Dermis microvascular lymphatic vessel endothelial cell (primary cell): ENCODE data around the gene PICK1. TPM values are rescaled to one million over a fixed set of nuclear protein-coding genes. Genes with fewer than 3 reads are reported as not detected.

Experiments used
- DNase-seq, 2 donors: peaks; one replicate each; pipeline versions ENCODE4 v3.0.0 to v3.0.0-alpha.2; 2010; ENCODE audit warnings: low read depth in 2 of 2
- total RNA-seq: library from RNA; depleted of rRNA; stranded (reverse); fragments of >200 nt; gene quantifications from 2 replicates; pipeline ENCODE4 v1.2.1, GENCODE V29; 2014

Gene PICK1
- total RNA-seq: 6.5 and 11.5 TPM in 2 replicates

DNA sequence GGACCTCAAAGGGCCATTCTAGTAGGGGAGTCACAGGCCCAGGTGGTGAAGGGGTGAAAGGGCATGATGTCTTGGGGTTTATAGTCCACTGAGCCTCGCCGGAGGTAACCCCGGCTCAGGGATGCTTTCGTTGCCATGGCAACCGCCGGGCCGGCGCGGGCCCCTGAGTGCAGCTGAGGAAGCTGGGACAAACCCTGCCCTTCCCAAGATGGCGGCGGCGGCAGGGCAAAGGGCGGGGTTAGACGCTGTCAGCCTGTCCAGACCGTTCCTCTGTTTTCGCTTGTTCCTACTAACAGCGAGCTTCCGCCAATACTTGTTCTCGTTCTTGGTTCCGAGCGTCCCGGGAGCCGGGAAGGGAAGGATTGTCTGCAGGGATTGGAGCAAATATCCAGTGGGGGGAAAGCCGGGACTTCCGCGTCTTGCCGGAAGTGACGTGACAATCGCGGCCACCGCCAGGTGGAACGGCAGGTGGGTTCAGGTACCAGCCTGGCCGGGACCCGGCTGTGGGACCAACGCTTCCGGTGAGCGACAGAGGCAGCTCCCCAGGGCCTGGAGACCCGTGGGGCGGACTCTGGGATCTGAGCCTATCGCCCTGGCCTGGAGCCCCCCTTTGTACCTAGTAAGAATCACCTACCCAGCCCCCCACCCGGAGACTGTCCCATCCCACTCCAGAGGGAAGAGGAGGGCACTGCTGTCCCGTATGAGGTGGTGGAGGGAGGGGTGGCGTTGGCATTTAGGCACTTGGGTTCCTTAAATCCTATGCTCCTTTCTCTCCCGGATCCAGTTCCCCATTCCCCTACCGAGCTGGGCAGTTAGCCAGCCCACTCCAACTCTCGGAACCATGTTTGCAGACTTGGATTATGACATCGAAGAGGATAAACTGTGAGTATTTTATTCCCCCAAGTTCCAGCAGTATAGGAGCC, at the start of gene PICK1:
TSS of gene PICK1 (plus strand) at position 436 of the 923 bp plus-strand sequence. CDS start at position 842, 406 bp downstream.
- DNase-seq: peak; percentile 84

GRCh38 chr22:38009000-38009806, 48.0 kb upstream of the PICK1 start:
- DNase-seq: no peak

- DNase-seq: peak; percentile 65 to 72
Observed at GRCh38 chr22:38012604-38013072, 44.6 kb upstream of the PICK1 start.

- no peak for DNase-seq
Observed at GRCh38 chr22:38014083-38014482, 43.1 kb upstream of the PICK1 start.

DNA sequence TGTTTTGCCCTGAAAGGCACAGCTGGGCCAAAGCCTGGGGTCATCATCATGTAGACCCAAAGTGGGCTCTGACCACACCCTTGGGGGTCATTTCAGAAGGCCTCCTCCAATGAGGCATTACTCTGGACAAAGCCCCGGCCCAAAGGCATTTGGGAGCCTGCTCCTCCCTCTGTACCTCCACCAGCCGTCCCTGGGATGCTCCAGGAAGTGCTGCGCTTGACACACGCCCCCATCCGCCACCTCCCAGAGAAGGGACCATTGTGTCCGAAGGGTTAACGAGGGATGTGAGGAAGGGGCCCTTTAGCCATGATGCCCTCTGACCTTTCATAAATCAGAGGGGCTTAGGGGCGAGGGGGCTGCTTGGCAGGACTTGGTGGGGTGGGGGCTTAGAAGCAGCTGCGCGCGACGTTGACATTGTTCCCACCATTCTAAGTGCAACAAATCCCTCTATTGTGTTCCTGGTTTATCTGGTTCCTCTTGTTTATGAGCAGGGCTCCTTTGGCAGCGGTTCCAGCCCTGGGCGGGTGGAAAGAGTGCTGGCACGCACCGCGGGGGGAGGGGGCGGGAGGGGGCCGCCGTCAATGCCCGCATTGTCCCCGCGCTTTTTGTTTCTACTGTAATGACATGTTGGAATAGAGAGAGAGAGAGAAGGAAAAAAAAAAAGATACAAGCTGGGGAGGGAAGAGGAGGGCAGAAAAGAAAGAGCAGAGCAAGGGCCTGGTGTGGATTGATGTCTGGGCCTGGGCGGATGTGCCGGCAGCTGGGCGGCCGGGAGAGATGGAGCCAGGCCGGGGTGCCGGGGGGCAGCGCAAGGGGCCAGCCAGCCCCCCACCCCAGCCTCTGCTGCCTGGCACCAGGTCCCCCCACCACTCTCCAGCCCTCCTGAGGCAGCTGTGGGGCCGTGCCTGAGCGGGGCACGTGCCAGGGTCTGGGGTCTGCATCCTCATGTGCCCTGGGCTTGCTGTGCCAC, 40.7 kb upstream of the PICK1 start:
- DNase-seq: peak; percentile 74 to 79

- DNase-seq: peak in 1 of 2 donors; percentile 53
Observed at GRCh38 chr22:38017272-38017920, 39.8 kb upstream of the PICK1 start.

DNA sequence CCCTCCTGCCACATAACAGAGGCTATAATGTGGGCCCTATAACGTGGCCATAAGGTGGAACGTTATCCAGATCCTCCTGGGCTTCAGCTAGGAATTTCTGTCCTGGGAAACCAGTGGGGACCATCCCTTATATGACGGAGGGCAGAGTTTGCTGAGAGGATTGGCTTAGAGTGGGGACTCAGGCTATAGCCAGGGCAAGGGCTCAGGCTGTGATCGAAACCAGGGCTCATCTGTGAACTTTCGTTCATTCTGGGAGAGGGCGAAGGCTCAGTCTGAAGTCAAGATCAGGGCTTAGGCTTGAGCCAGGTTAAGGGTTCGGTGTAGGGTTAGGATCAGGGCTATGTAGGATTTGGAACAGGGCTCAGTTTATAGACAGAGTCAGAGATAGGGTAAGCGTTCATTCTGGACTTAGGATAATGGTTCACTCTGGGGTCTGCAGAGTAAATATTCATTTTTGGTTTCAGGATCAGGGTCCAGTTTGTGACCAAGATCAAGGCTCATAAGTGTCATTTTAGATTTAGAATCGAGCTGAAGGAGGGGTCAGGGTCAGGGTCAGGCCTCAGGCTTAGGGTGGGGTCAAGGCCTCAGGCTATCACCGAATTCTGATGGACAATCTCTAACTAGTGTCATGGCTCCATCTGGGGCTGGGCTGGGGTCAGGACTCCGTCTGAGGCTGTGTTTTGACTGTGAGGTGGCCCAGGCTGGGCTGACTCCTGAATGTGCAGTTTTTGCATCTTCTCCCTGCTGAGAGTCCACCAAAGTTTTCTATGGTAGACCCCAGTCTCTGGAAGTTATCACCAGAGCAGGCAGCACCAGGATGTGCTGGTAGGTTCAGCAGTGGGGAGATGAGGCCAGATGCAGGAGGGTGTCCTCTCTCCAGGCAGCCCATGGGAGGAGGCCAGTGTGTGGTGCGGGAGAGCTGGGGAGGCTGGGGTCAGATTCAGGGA, 39.0 kb upstream of the PICK1 start:
- DNase-seq: no peak

GRCh38 chr22:38018938-38019827, 38.0 kb upstream of the PICK1 start:
- no peak for DNase-seq

DNA sequence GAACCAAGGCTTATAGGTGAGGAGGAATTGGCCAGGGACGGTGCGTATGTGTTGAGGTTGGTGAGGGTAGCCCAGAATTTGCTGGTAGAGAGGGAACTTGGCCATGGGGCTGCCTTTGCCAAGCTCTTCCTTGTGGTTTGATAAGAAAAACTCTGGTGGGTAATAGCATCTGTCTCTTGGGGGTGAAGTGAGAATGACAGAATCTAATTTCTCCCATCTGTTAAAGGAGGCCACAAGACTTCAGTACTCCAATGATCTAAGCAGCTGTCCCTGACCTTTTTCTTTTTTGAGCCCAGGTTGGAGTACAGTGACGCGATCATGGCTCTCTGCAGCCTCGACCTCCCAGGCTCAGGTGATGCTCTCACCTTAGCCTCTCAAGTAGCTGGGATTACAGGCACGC, 36.0 kb upstream of the PICK1 start:
- no peak for DNase-seq

GRCh38 chr22:38023045-38023444, 34.2 kb upstream of the PICK1 start:
- no peak for DNase-seq

GRCh38 chr22:38025514-38025913, 31.7 kb upstream of the PICK1 start:
- DNase-seq: no peak

DNA sequence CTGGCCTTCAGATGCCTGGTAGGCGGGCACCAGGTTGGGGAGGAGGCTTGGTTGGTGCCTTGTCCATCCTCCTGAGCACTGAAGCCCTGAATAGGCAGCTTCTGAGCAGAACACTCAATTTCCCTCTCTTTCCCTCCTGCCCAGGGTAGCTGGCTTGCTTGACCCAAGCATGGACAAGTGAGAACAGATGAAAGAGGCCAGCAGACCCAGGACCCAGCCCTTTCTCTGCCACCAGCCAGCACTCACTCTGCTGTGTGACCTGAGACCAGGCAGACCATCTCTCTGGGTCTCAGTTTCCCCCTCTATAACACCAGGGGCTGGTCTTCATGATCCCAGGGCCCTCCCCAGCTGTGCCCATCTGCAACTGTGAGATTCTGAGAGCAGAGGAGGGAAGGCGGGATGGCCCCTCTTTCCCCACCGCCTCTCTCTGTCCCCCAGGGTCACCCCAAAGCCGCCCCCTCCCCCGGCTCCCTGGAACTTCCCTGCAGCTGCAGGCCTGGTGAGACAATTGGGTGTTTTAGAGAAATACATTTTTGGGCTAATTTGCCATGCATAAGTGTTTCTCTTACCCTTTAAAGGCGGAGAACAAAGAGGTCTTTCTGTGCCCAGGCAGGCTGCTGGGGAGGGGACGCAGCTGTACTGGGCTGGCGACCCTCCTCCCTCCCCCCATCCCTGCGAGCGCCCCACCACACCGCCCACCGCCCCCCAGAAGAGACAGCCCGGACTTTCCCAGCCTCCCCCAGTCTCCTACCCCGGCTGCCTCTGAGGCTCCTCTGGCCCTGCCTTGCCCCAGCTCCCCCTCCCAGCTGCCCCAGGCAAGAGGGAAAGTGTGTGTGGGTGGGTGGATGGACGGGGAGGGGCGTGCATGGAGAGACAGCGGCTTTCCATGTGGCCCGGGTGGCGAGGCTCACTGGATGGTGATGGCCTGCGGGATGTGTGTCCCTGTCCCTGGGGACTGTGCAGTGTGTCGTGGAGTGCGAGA, 30.8 kb upstream of the PICK1 start:
- no peak for DNase-seq

DNA sequence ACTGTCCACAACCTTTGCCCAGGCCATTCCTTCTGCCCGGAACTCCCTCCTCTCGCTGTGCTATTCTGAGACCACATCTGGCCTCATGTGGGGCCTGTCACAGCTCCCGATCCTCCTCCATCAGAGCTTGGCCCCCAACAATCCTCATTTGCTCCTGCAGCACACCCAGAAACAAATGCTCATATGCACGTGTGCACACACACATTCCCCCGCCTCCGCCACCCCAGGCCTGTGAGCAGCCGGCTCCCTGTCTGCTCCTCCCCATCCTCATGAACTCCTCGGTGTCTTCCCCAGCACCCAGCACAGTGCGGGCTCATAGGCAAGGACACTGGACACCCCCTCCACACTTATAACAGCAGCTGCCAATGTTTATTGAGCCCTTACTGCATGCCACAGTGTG, 29.7 kb upstream of the PICK1 start:
- DNase-seq: no peak

- no peak for DNase-seq
Observed at GRCh38 chr22:38028344-38029130, 28.7 kb upstream of the PICK1 start.

GRCh38 chr22:38029370-38029769, 27.8 kb upstream of the PICK1 start:
- no peak for DNase-seq

DNA sequence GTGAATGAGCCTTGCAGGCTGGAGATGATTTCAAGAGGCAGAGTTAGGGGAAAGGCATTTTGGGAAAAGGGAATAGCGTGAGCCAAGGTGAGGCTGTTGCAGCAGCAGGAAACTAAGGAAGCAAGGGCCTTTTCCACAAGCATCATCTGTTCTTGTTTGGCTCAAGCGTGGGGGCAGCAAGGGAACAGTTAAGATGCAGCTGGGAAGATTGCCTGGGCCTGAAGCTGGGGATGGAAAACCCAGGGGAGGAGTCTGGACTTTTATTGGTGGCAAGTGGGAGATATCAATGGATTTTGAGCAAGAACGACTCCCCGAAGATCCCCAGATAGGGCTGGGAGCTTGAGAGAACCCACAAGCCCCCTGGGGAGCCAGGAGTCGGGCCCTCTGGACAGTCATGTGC, 27.3 kb upstream of the PICK1 start:
- DNase-seq: no peak
